Inflammatory macrophage treated with lipopolysaccharide for 1 hour (primary cell): ENCODE data around the gene GUCA2A.
"Not testable (repeated sequence)": the region's sequence is repeated elsewhere in the genome, so short reads cannot be mapped to it uniquely, and the experiment has no call there.

Experiments
- DNase-seq, 2 donors: peaks; one replicate each; pipeline ENCODE4 v3.0.0-alpha.2; 2020 to 2022

GUCA2A gene

GRCh38 chr1:42164551-42165420 lies at the start of gene GUCA2A:
Gene GUCA2A (minus strand): TSS chr1:42164745. CDS start chr1:42164712, 33 bp downstream.
- no peak for DNase-seq

- DNase-seq, result no peak
These were observed 46.7 kb upstream of the GUCA2A start for GRCh38 chr1:42211224-42211623.

- DNase-seq, result no peak
These were observed 46.0 kb upstream of the GUCA2A start for GRCh38 chr1:42210421-42211133.

- DNase-seq, result no peak
These were observed 45.1 kb upstream of the GUCA2A start for GRCh38 chr1:42209526-42210251.

GRCh38 chr1:42206930-42207329 lies 42.4 kb upstream of the GUCA2A start:
- not testable (repeated sequence) for DNase-seq

- DNase-seq, result no peak
These were observed 41.6 kb upstream of the GUCA2A start for GRCh38 chr1:42206164-42206563.

- DNase-seq, result no peak
These were observed 37.4 kb upstream of the GUCA2A start for GRCh38 chr1:42201986-42202385.

GRCh38 chr1:42198251-42198650 lies 33.7 kb upstream of the GUCA2A start:
- no peak for DNase-seq

GRCh38 chr1:42195841-42196240 lies 31.3 kb upstream of the GUCA2A start:
- DNase-seq, result no peak

- DNase-seq, result no peak
These were observed 27.6 kb upstream of the GUCA2A start for GRCh38 chr1:42192106-42192505.

GRCh38 chr1:42191319-42191718 lies 26.8 kb upstream of the GUCA2A start:
- DNase-seq, result no peak

- DNase-seq, result no peak
These were observed 25.6 kb upstream of the GUCA2A start for GRCh38 chr1:42189931-42190853.

- DNase-seq, result no peak
These were observed 21.6 kb upstream of the GUCA2A start for GRCh38 chr1:42186152-42186551.

- no peak for DNase-seq
These were observed 20.1 kb upstream of the GUCA2A start for GRCh38 chr1:42184616-42185015.

GRCh38 chr1:42183957-42184268 lies 19.4 kb upstream of the GUCA2A start:
- DNase-seq, result no peak

GRCh38 chr1:42183210-42183956 lies 18.8 kb upstream of the GUCA2A start:
- DNase-seq, result no peak

GRCh38 chr1:42181687-42182086 lies 17.1 kb upstream of the GUCA2A start:
- no peak for DNase-seq

GRCh38 chr1:42179900-42180329 lies 15.4 kb upstream of the GUCA2A start:
- DNase-seq, result no peak

- no peak for DNase-seq
These were observed 14.7 kb upstream of the GUCA2A start for GRCh38 chr1:42179275-42179674.

GRCh38 chr1:42178249-42178648 lies 13.7 kb upstream of the GUCA2A start:
- DNase-seq, result no peak

- DNase-seq, result no peak
These were observed 13.0 kb upstream of the GUCA2A start for GRCh38 chr1:42177541-42177981.
